ENCODE data around the gene PAPOLA.

DNA sequence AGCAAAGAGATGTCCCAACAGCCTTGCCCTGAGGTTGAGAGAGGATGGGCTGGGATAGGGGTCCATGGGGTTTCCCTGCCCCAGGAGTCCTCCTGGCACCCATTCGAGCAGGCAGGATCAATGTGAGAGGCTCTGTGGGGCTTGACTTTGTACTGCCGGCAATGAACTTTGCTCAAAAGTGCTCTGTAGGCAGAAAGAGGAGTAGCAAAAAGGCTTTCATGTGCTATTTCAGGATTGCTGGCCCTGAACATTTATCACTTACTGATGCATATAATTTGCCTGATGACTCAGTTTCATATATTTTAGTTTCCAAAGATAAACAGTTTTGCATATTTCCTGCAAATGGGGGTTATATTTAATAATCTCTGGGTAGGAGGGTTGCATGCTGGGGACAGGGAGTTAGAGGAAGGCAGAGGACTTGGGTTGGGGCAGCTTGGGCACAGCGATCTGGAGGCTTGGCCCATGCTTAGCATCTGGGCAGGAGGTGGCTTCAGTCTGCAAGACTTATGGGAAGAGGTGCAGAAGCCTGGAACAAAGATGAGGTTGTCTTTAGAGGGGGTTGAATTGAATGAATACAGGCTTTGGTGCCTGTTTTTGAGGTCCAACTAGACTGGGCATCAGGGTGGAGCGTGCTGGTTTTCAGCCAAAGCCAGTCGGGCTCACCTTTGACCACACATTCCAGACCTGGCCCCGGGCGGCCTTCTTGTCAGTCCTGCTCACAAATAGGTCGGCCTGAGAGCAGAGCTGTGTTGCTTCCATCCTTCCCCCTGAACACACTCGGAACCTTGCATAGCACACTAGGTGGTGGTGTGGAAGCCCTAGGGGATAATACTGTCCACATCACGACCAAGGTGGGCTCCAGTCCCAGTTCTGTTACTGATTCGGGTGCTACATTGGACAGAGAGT is 101.4 kb downstream of the PAPOLA start:
- TF ChIP-seq CCAR2 (IDR thresholded peaks at IDR 0.05; ENCODE audit: low read depth, low read length) (no peak), ZNF274 (IDR thresholded peaks at IDR 0.05; ENCODE audit: borderline replicate concordance, low read depth, low read length) (no peak), ZNF224 (CRISPR knock-in tag; IDR thresholded peaks at IDR 0.05) (no peak), ZNF384 (IDR thresholded peaks at IDR 0.05; ENCODE audit: low read depth, low read length) (no peak), NFYB (IDR thresholded peaks at IDR 0.05; ENCODE audit: extremely low read depth, insufficient read length) (no peak), POLR2AphosphoS5 (IDR thresholded peaks at IDR 0.05; ENCODE audit: control insufficient read depth, insufficient read depth, low read depth, low read length) (no peak), FOS (IDR thresholded peaks at IDR 0.05; ENCODE audit: extremely low read depth, insufficient read length) (no peak)
- TF ChIP-seq, protein P1, sequence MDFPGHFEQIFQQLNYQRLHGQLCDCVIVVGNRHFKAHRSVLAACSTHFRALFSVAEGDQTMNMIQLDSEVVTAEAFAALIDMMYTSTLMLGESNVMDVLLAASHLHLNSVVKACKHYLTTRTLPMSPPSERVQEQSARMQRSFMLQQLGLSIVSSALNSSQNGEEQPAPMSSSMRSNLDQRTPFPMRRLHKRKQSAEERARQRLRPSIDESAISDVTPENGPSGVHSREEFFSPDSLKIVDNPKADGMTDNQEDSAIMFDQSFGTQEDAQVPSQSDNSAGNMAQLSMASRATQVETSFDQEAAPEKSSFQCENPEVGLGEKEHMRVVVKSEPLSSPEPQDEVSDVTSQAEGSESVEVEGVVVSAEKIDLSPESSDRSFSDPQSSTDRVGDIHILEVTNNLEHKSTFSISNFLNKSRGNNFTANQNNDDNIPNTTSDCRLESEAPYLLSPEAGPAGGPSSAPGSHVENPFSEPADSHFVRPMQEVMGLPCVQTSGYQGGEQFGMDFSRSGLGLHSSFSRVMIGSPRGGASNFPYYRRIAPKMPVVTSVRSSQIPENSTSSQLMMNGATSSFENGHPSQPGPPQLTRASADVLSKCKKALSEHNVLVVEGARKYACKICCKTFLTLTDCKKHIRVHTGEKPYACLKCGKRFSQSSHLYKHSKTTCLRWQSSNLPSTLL (IDR thresholded peaks at IDR 0.05): no peak

All from K562 (cell line).